HG02588 (cell line): ENCODE data around the gene LDLR.

ENCODE experiments used
- ATAC-seq: cut with Tn5 transposase; IDR thresholded peaks from one replicate; pipeline ENCODE4 v1.9.1; 2021; ENCODE audit warnings: mild to moderate bottlenecking, moderate library complexity; ENCODE audit not compliant: unreplicated experiment

The LDLR gene

GRCh38 chr19:11089254-11090013, at the start of gene LDLR:
LDLR (plus strand) TSS chr19:11089463; CDS start chr19:11089549, 86 bp downstream.
- ATAC-seq: no peak

- ATAC-seq: no peak
Observed at GRCh38 chr19:11041194-11041593, 48.1 kb upstream of the LDLR start.

- no peak for ATAC-seq
Observed at GRCh38 chr19:11041966-11042627, 47.2 kb upstream of the LDLR start.

DNA sequence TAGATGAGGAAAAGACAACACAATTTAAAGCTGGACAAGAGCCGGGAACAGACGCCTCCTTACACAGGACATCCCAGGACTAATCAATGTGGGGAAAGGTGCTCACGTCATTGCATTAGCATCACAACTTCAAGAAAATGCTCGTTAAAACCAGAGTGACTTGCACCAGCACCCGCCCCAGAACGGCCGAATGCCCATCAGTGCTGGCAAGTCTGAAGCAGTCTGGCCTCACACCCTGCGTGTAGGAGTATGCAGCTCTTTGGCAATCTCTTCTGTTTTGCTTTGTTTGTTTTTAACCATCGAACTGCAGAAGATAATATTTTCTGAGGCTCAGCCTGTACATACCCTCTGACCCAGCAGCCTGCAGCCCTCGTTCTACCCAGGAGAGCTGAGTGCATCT, 44.8 kb upstream of the LDLR start:
- ATAC-seq: no peak

DNA sequence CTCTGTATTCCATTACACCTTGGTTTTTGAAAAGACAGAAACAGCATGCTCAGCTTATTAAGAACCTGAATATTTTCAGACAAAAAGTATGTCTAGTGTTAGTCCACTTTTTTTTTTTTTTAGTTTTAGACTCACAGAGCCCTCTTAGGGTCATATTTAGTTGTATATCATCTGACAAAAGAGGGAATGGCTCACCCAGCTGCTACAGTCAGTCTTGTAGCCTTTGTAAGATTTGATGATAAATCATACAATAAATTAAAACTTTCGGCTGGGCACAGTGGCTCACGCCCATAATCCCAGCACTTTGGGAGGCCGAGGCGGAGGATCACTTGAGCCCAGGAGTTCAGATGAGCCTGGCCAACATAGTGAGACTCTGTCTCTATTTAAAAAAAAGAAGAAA, 43.7 kb upstream of the LDLR start:
- ATAC-seq: no peak

DNA sequence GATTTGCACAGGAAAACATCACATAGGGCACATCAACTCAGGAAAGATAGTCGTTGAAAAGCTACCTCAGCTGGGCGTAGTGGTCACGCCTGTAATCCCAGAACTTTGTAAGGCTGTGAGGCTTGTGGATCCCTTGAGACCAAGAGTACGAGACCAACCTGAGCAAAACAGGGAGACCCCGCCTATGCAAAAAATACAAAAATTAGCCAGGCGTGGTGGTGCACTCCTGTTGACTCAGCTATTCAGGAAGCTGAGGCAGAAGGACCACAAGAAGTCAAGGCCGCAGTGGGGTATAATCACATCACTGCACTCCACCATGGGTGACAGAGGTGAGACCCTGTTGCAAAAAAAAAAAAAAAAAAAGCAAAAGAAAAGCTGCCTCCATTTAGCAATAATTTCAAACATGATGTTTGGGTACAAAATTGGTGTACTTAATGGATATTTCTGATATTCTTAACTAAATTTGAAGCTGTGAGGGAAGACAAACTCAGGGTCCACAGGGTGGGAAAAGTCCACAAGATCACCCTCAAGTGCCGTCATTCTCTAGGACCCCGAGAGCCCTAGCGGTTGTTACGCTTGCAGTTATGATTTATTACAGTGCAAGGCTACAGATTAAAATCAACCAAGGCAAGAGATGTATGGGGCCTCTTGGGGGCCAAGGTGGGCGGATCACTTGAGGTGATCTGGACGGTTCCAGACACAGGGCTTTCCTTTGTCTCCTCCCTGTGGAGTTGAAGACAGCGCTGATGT, 42.5 kb upstream of the LDLR start:
- no peak for ATAC-seq

- ATAC-seq: no peak
Observed at GRCh38 chr19:11047866-11048265, 41.4 kb upstream of the LDLR start.

DNA sequence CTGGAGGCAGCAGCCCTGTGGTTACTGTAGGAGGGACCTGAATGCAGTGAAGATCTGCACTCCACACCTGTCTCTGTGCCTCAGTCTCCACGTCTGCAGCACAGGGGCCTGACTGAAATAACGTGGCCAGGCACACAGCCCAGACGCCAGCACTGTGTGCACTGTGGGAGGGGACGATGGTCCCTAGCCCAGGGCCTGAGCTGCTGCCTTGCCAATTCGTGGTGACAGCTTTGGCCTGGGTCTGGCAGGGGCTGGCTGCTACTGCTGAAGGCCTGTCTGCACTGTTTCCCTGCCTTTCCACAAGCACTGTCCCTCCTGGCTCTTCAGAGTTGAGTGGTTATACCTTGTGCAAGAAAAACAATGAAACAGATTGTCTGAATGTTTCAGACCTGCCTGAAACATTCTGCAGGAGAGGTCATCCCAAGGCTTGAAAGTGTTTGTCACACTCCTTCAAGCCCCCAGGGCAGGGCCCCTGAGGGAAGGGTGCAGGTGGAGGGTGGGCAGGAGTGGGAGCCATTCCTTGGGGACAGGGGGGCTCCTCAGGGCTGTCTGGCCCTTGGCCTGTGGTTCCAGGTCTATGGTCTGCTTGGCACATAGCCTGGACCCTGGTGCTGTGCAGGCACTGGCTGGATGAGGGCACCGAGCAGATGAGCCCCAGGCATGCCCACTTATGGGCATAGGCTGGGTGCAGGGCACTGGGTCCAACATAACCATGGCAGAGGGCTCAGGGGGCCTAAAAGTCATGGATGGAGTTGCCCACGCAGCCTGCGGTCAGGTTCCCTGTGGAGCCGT, 38.7 kb upstream of the LDLR start:
- ATAC-seq: no peak

DNA sequence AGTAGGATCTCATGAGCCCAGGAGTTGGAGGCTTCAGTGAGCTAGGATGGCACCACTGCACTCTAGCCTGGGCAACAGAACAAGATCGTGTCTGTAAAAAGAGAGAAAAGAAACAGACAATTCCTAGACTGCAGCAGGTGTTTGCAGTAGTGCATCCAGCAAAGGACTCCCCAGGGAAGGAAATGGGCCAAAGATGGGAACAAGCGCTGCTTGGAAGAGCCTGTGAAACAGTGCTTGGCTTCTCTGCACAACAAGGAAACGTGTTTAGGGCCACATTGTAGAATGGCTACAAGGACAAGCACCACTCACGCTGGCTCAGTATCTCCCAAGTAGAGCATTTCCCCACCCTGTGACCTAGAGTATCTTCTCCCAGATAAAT, 35.5 kb upstream of the LDLR start:
- no peak for ATAC-seq

DNA sequence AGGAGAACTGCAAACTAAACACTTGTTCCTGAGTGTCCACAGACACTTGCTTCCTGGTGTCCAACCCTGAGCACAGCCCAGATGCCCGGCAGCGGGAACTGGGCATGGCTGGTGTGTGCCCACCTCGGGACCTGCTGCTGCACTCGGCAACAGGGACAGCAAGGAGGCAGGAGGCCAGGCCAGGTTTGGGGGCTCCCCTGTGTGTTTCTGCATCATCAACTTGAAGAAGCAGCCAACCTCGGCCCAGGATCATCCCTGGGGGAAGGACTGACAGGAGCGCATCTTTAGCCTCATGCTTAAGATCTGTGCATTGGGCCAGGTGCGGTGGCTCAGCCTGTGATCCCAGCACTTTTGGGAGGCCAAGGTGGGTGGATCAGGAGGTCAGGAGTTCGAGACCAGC, 35.1 kb upstream of the LDLR start:
- ATAC-seq: no peak

DNA sequence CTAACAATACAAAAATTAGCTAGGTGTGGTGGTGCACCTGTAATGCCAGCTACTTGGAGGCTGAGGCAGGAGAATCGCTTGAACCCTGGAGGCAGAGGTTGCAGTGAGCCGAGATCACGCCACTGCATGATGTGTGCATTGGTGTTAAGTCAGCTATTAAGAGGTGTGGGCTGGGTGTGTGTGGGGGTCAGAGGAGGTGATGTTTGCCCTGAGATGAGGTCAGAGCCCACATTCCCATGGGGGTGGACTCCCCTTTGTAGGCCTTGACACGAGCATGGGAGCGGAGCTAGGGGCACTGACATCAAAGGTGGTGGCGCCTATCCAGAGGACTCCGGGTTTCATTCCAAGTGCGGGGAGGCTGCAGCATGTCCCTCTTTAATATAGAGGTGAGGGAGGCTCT, 34.6 kb upstream of the LDLR start:
- ATAC-seq: no peak

GRCh38 chr19:11058246-11059030, 30.8 kb upstream of the LDLR start:
- no peak for ATAC-seq

- no peak for ATAC-seq
Observed at GRCh38 chr19:11059511-11060358, 29.5 kb upstream of the LDLR start.

DNA sequence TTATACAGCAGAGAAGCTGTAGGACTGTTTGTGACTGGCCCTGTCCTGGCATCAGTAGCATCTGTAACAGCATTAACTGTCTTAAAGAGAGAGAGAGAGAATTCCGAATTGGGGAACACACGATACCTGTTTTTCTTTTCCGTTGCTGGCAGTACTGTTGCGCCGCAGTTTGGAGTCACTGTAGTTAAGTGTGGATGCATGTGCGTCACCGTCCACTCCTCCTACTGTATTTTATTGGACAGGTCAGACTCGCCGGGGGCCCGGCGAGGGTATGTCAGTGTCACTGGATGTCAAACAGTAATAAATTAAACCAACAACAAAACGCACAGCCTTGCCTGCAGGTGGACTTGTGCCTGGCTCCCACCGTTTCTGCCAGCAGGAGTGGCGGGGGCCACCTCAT, 27.3 kb upstream of the LDLR start:
- no peak for ATAC-seq

DNA sequence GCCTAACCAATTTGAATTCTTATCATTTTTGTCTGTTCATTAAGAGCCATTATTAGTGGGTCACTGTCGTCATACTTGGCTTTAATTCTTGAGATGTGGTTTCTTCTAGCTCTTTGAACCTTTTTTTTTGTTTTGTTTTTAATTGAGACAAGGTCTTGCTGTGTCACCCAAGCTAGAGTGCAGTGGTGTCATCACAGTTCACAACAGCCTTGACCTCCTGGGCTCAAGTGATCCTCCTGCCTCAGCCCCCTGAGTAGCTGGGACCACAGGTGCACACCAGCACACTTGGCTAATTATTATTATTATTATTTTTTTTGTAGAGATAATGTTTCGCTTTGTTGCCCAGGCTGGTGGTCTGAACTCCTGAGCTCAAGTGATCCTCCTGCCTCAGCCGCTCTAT, 25.8 kb upstream of the LDLR start:
- ATAC-seq: no peak

- no peak for ATAC-seq
Observed at GRCh38 chr19:11064831-11065303, 24.4 kb upstream of the LDLR start.

GRCh38 chr19:11066326-11066725, 22.9 kb upstream of the LDLR start:
- no peak for ATAC-seq

GRCh38 chr19:11067356-11068113, 21.7 kb upstream of the LDLR start:
- ATAC-seq: no peak

DNA sequence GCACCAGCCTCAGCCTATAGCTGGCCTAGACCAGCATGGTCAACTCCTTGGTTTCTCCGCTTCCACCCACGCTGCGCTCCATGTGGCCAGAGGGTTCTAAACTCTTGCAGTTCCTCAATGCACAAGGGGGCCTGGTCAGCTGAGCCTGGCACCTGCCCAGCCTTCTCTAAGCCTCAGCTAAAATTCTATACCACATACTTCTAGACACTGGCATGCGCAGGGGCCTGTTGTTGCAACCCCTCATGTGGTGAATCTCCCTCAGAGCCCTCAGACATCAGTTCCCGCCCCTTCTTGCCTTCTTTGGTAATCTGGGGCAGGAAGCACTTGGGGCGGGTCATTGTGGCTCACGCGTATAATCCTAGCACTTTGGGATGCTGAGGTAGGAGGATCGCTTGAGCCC, 19.7 kb upstream of the LDLR start:
- no peak for ATAC-seq
